ENCODE measurements around the gene GSDMA.

- TF ChIP-seq, protein P1, sequence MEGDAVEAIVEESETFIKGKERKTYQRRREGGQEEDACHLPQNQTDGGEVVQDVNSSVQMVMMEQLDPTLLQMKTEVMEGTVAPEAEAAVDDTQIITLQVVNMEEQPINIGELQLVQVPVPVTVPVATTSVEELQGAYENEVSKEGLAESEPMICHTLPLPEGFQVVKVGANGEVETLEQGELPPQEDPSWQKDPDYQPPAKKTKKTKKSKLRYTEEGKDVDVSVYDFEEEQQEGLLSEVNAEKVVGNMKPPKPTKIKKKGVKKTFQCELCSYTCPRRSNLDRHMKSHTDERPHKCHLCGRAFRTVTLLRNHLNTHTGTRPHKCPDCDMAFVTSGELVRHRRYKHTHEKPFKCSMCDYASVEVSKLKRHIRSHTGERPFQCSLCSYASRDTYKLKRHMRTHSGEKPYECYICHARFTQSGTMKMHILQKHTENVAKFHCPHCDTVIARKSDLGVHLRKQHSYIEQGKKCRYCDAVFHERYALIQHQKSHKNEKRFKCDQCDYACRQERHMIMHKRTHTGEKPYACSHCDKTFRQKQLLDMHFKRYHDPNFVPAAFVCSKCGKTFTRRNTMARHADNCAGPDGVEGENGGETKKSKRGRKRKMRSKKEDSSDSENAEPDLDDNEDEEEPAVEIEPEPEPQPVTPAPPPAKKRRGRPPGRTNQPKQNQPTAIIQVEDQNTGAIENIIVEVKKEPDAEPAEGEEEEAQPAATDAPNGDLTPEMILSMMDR (IDR thresholded peaks at IDR 0.05 in 4 of 5, conservative IDR thresholded peaks at IDR 0.05 in 1 of 5) = no peak
- no peak for TF ChIP-seq POLR2A (IDR thresholded peaks at IDR 0.05)
Observed at GRCh38 chr17:39922006-39922405, 40.8 kb upstream of the GSDMA start.
